Mucosa of descending colon (tissue), 3 donors: ENCODE measurements around the gene DSCAML1. TPM values are rescaled to one million over a fixed set of nuclear protein-coding genes. Genes with fewer than 3 reads are reported as not detected.

ENCODE experiments used
- ATAC-seq: fragments of 200-7000 bp; cut with Tn5 transposase; one replicate; pipeline ENCODE4 v1.9.1; 2020; ENCODE audit warnings: mild to moderate bottlenecking, moderate library complexity
- DNase-seq, 3 donors: peaks; one replicate each; pipeline ENCODE4 v3.0.0-alpha.2; 2020
- H3K36me3 ChIP-seq: fragments of 200-600 bp; one replicate; pipeline ENCODE4 v1.8.0; 2021; ENCODE audit warnings: low read depth, mild to moderate bottlenecking
- H3K4me1 ChIP-seq: fragments of 200-600 bp; one replicate; pipeline ENCODE4 v1.8.0; 2021; ENCODE audit warnings: low read depth, mild to moderate bottlenecking
- H3K4me3 ChIP-seq: fragments of 200-600 bp; one replicate; pipeline ENCODE4 v1.8.0; 2021; ENCODE audit warnings: mild to moderate bottlenecking
- H3K9me3 ChIP-seq: fragments of 200-600 bp; one replicate; pipeline ENCODE4 v1.8.0; 2021; ENCODE audit warnings: mild to moderate bottlenecking
- CTCF ChIP-seq: fragments of 200-600 bp; IDR thresholded peaks from one replicate; pipeline ENCODE4 v1.8.0; 2022; ENCODE audit warnings: antibody characterized with exemption, mild to moderate bottlenecking
- intact Hi-C, 2 donors: fragments of 100-400 bp; cut with DNase I in 1 of 2; cut with micrococcal nuclease in 1 of 2; formaldehyde crosslinking; loops; one replicate each; pipeline versions ENCODE4 v1.11.0 to v1.11.1; 2022; cut with DNase I, micrococcal nuclease
- total RNA-seq, 3 donors: library from RNA; stranded (reverse); fragmentation: NEBNext Ultra II Directional in 2 of 3; extraction: Animal tissue kit (Norgen Biotek cat#: 25700) in 2 of 3; gene quantifications; one replicate each; pipeline versions ENCODE4 v1.2.1 to v1.2.4, GENCODE V29; 2021 to 2023
- donor health status: DM: no; HTN: no; CAD: no; lungs with moderate emphysema.
- donor health status: DM: no; HTN: no; CAD: no.
- donor health status: DM: no; HTN: yes; CAD: no.

The DSCAML1 gene
- total RNA-seq, 3 donors from 2014 or later = 5.0 to 5.5 (median 5.3) TPM

- TF ChIP-seq CTCF = peak; percentile 32
- peak; percentile 81 to 88 (median 84) for DNase-seq
- intact Hi-C loops = loop anchor here in 1 of 2 donors (5.0 kb wide), 1 partner anchor 382 kb away; no protein-coding TSS in a partner anchor
- no peaks in the 10 kb centered on the region for H3K9me3 ChIP-seq
- H3K4me3 ChIP-seq = no peak overlapping the region
- ATAC-seq = peak; percentile 90
- H3K36me3 ChIP-seq = no peaks in the 10 kb centered on the region
- H3K4me1 ChIP-seq = peaks cover 32% of the 10 kb centered on the region
Observed at GRCh38 chr11:117809236-117810055, 12.4 kb upstream of the DSCAML1 start.

- Histone ChIP-seq H3K4me3 (no peak overlapping the region), H3K9me3 (no peaks in the 10 kb centered on the region), H3K4me1 (peaks cover 27% of the 10 kb centered on the region), H3K36me3 (no peaks in the 10 kb centered on the region)
- no peak for TF ChIP-seq CTCF
- DNase-seq (peak; percentile 65 to 79 (median 65)), ATAC-seq (peak; percentile 76)
- intact Hi-C loops = loop anchor here in 1 of 2 donors (5.0 kb wide), 1 partner anchor 381 kb away; no protein-coding TSS in a partner anchor
Observed at GRCh38 chr11:117808784-117809183, 11.8 kb upstream of the DSCAML1 start.

- intact Hi-C loops = loop anchor here in 1 of 2 donors (5.0 kb wide), 1 partner anchor 380 kb away; no protein-coding TSS in a partner anchor
- peak; percentile 72 for TF ChIP-seq CTCF
- DNase-seq (peak in 2 of 3 donors; percentile 84 to 96), ATAC-seq (peak; percentile 68)
- H3K9me3 ChIP-seq = no peaks in the 10 kb centered on the region
- no peaks in the 10 kb centered on the region for H3K36me3 ChIP-seq
- peaks cover 23% of the 10 kb centered on the region for H3K4me1 ChIP-seq
- H3K4me3 ChIP-seq = no peak overlapping the region
Observed at GRCh38 chr11:117807482-117808327, 10.7 kb upstream of the DSCAML1 start.

- no peak for TF ChIP-seq CTCF
- ATAC-seq = no peak
- no peak overlapping the region for H3K4me3 ChIP-seq
- intact Hi-C loops = loop anchor here in 1 of 2 donors (5.0 kb wide), 1 partner anchor 380 kb away; no protein-coding TSS in a partner anchor
- no peaks in the 10 kb centered on the region for H3K9me3 ChIP-seq
- H3K4me1 ChIP-seq = peaks cover 23% of the 10 kb centered on the region
- DNase-seq = no peak
- H3K36me3 ChIP-seq = no peaks in the 10 kb centered on the region
Observed at GRCh38 chr11:117806846-117807245, 9.8 kb upstream of the DSCAML1 start.

GRCh38 chr11:117805045-117805444 lies 8.0 kb upstream of the DSCAML1 start:
- intact Hi-C loops = loop anchor here in 1 of 2 donors (5.0 kb wide), 1 partner anchor 378 kb away; no protein-coding TSS in a partner anchor
- peaks cover 23% of the 10 kb centered on the region for H3K4me1 ChIP-seq
- ATAC-seq (no peak), DNase-seq (no peak)
- no peaks in the 10 kb centered on the region for H3K9me3 ChIP-seq
- no peaks in the 10 kb centered on the region for H3K36me3 ChIP-seq
- TF ChIP-seq CTCF = no peak
- H3K4me3 ChIP-seq = no peak overlapping the region
